Gastroesophageal sphincter (tissue), 3 donors: ENCODE data around the gene RAMP1.

Experiments
- CTCF ChIP-seq, 4 experiments: fragments of 200-600 bp in 2 of 4; fragments of 450-650 bp in 2 of 4; sonication (generic) in 1 of 4; IDR thresholded peaks; one replicate each; pipeline ENCODE4 v1.5.1; 2017 to 2019; ENCODE audit warnings: antibody characterized with exemption in 4 of 4, mild to moderate bottlenecking in 2 of 4, moderate library complexity in 2 of 4
- POLR2A ChIP-seq, 2 donors: fragments of 450-650 bp; IDR thresholded peaks; one replicate each; pipeline ENCODE4 v1.6.1; 2017; ENCODE audit warnings: antibody characterized with exemption in 2 of 2, mild to moderate bottlenecking in 2 of 2, moderate library complexity in 1 of 2

GRCh38 chr2:237940828-237941227 is 81.4 kb downstream of the RAMP1 start:
- TF ChIP-seq CTCF (IDR thresholded peaks at IDR 0.05): no peak
- TF ChIP-seq POLR2A (IDR thresholded peaks at IDR 0.05): no peak
